ENCODE data around the gene SLC7A10.

SLC7A10 gene

GRCh38 chr19:33254245-33254824 is 28.7 kb upstream of the SLC7A10 start:
- DNase-seq (ENCODE audit: low read depth), result no peak

- no peak for DNase-seq (ENCODE audit: low read depth)
Observed at GRCh38 chr19:33252971-33253370, 27.3 kb upstream of the SLC7A10 start.

- no peak for DNase-seq (ENCODE audit: low read depth)
Observed at GRCh38 chr19:33252418-33252962, 26.8 kb upstream of the SLC7A10 start.

- DNase-seq (ENCODE audit: low read depth), result no peak
Observed at GRCh38 chr19:33251526-33252090, 26.0 kb upstream of the SLC7A10 start.

GRCh38 chr19:33251076-33251475 is 25.4 kb upstream of the SLC7A10 start:
- DNase-seq (ENCODE audit: low read depth), result no peak

GRCh38 chr19:33250500-33250899 is 24.9 kb upstream of the SLC7A10 start:
- no peak for DNase-seq (ENCODE audit: low read depth)

GRCh38 chr19:33249740-33250366 is 24.2 kb upstream of the SLC7A10 start:
- no peak for DNase-seq (ENCODE audit: low read depth)

GRCh38 chr19:33248954-33249613 is 23.4 kb upstream of the SLC7A10 start:
- no peak for DNase-seq (ENCODE audit: low read depth)

- DNase-seq (ENCODE audit: low read depth), result no peak
Observed at GRCh38 chr19:33248553-33248953, 22.9 kb upstream of the SLC7A10 start.

- DNase-seq (ENCODE audit: low read depth), result no peak
Observed at GRCh38 chr19:33248104-33248503, 22.5 kb upstream of the SLC7A10 start.

- DNase-seq (ENCODE audit: low read depth), result no peak
Observed at GRCh38 chr19:33247441-33247819, 21.8 kb upstream of the SLC7A10 start.

GRCh38 chr19:33246709-33247440 is 21.2 kb upstream of the SLC7A10 start:
- no peak for DNase-seq (ENCODE audit: low read depth)

GRCh38 chr19:33245948-33246708 is 20.5 kb upstream of the SLC7A10 start:
- no peak for DNase-seq (ENCODE audit: low read depth)

- no peak for DNase-seq (ENCODE audit: low read depth)
Observed at GRCh38 chr19:33242911-33243310, 17.3 kb upstream of the SLC7A10 start.

GRCh38 chr19:33242131-33242530 is 16.5 kb upstream of the SLC7A10 start:
- DNase-seq (ENCODE audit: low read depth), result no peak

- no peak for DNase-seq (ENCODE audit: low read depth)
Observed at GRCh38 chr19:33241530-33242101, 16.0 kb upstream of the SLC7A10 start.

GRCh38 chr19:33241091-33241529 is 15.5 kb upstream of the SLC7A10 start:
- DNase-seq (ENCODE audit: low read depth), result no peak

- no peak for DNase-seq (ENCODE audit: low read depth)
Observed at GRCh38 chr19:33240181-33240771, 14.6 kb upstream of the SLC7A10 start.

GRCh38 chr19:33239223-33239975 is 13.7 kb upstream of the SLC7A10 start:
- DNase-seq (ENCODE audit: low read depth), result no peak
